AG09309 (cell line): Measurements from ENCODE around the gene SLC13A2.

Source experiments
- DNase-seq: peaks from one replicate; pipeline ENCODE4 v3.0.0-alpha.2; 2010; ENCODE audit warnings: low read depth
- H3K4me3 ChIP-seq: 2 replicates; pipeline ENCODE4 v1.5.1; 2011; ENCODE audit warnings: mild to moderate bottlenecking, low read depth, low read length, moderate library complexity; ENCODE audit not compliant: control insufficient read depth
- CTCF ChIP-seq: IDR thresholded peaks from 2 replicates; pipeline ENCODE4 v1.5.1; 2011; ENCODE audit warnings: mild to moderate bottlenecking, low read depth, low read length, inconsistent platforms; ENCODE audit not compliant: insufficient read depth, control insufficient read depth; ENCODE audit errors: missing control alignments

The SLC13A2 gene

GRCh38 chr17:28487881-28488532 lies 14.6 kb downstream of the SLC13A2 start:
- H3K4me3 ChIP-seq = no peak overlapping the region
- no peak for TF ChIP-seq CTCF
- DNase-seq = no peak

- DNase-seq = no peak
Observed at GRCh38 chr17:28488533-28489276, 15.3 kb downstream of the SLC13A2 start.

GRCh38 chr17:28491286-28491685 lies 17.8 kb downstream of the SLC13A2 start:
- H3K4me3 ChIP-seq = no peak overlapping the region
- no peak for TF ChIP-seq CTCF
- DNase-seq = no peak

More at GRCh38 chr17:28488533-28489276, 15.3 kb downstream of the SLC13A2 start:
- no peak for TF ChIP-seq CTCF
- H3K4me3 ChIP-seq = no peak overlapping the region

- no peak for DNase-seq
- TF ChIP-seq CTCF = no peak
- no peak overlapping the region for H3K4me3 ChIP-seq
Observed at GRCh38 chr17:28491860-28492259, 18.4 kb downstream of the SLC13A2 start.

GRCh38 chr17:28492352-28493310 lies 19.2 kb downstream of the SLC13A2 start:
- DNase-seq = no peak
- no peak overlapping the region for H3K4me3 ChIP-seq
- TF ChIP-seq CTCF = no peak

GRCh38 chr17:28493460-28493859 lies 20.0 kb downstream of the SLC13A2 start:
- no peak for DNase-seq
- TF ChIP-seq CTCF = no peak
- no peak overlapping the region for H3K4me3 ChIP-seq
